ENCODE data around the gene CFI. TPM values are rescaled to one million over a fixed set of nuclear protein-coding genes. Genes with fewer than 3 reads are reported as not detected.

Gene CFI
- total and polyA plus RNA-seq, 2 experiments from 2014 or later: 0.18 to 0.22 TPM

- in situ Hi-C loops (cut with MboI): no loop called here
- H4K20me1 ChIP-seq (ENCODE audit: insufficient read depth): no peaks in the 10 kb centered on the region
- H3K9ac ChIP-seq: no peak overlapping the region
- no peaks in the 10 kb centered on the region for H3K27me3 ChIP-seq (replicated peaks; ENCODE audit: insufficient read depth)
- no peak for TF ChIP-seq EZH2phosphoT487 (IDR thresholded peaks at IDR 0.05; ENCODE audit: insufficient read depth, low read depth)
- no peak for TF ChIP-seq EZH2 (IDR thresholded peaks at IDR 0.05; ENCODE audit: insufficient read depth, poor library complexity, severe bottlenecking)
- no peak overlapping the region for H2AFZ ChIP-seq
- H3K79me2 ChIP-seq (ENCODE audit: insufficient read depth): no peaks in the 10 kb centered on the region
- no peak overlapping the region for H3K4me3 ChIP-seq
- no peaks in the 10 kb centered on the region for H3K9me3 ChIP-seq (ENCODE audit: low read depth)
- H3K4me1 ChIP-seq (ENCODE audit: insufficient read depth): no peaks in the 10 kb centered on the region
- no peak overlapping the region for H3K4me2 ChIP-seq (ENCODE audit: unreplicated experiment)
- H3F3A ChIP-seq (ENCODE audit: insufficient read depth): no peaks in the 10 kb centered on the region
- H3K9me2 ChIP-seq (ENCODE audit: insufficient read depth): no peaks in the 10 kb centered on the region; the same call in 1 of the 2 replicates
- no peak for DNase-seq
- 61 to 65% methylated on average over 7 of the region's 7 CpGs for WGBS, 2 experiments (ENCODE audit: low coverage in 1 of 2, low lambda C conversion rate in 2 of 2, missing lambda C conversion rate in 2 of 2)
- no peak overlapping the region for H3K27ac ChIP-seq
- no peaks in the 10 kb centered on the region for H3K36me3 ChIP-seq (ENCODE audit: low read depth)
Measured at GRCh38 chr4:109754093-109754857, 47.5 kb downstream of the CFI start.

DNA sequence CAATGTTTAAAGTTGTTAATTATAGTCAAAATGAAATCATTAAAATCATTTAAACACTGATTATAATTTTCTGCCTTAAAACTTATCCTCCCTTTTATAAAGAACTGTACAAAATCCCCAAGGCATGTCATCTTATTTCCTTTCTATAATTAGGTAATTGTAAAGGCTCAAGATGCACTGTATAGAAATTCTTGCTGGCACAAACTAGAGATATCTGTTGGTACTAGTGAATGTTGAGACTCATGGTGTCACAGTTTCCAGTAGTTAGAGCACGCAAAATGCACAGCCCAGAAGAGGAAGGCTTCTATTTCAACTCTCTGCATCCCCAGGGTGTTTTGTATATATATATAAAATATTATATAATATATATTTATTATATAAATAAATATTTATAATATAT lies 49.3 kb downstream of the CFI start:
- H3K27ac ChIP-seq: no peak overlapping the region
- no peaks in the 10 kb centered on the region for H3K79me2 ChIP-seq (ENCODE audit: insufficient read depth)
- no peak overlapping the region for H3K9ac ChIP-seq
- no peaks in the 10 kb centered on the region for H4K20me1 ChIP-seq (ENCODE audit: insufficient read depth)
- H2AFZ ChIP-seq: no peak overlapping the region
- in situ Hi-C loops (cut with MboI): no loop called here
- no peaks in the 10 kb centered on the region for H3K36me3 ChIP-seq (ENCODE audit: low read depth)
- no peaks in the 10 kb centered on the region for H3K9me2 ChIP-seq (ENCODE audit: insufficient read depth)
- no peak overlapping the region for H3K4me3 ChIP-seq
- no peak for DNase-seq
- H3F3A ChIP-seq (ENCODE audit: insufficient read depth): no peaks in the 10 kb centered on the region
- no peak overlapping the region for H3K4me2 ChIP-seq (ENCODE audit: unreplicated experiment)
- no peaks in the 10 kb centered on the region for H3K9me3 ChIP-seq (ENCODE audit: low read depth)
- H3K4me1 ChIP-seq (ENCODE audit: insufficient read depth): no peaks in the 10 kb centered on the region
- WGBS, 2 experiments (ENCODE audit: low coverage in 1 of 2, low lambda C conversion rate in 2 of 2, missing lambda C conversion rate in 2 of 2): 0% methylated on average over 1 of the region's 1 CpG
- no peaks in the 10 kb centered on the region for H3K27me3 ChIP-seq (replicated peaks; ENCODE audit: insufficient read depth)
- TF ChIP-seq EZH2 (IDR thresholded peaks at IDR 0.05; ENCODE audit: insufficient read depth, poor library complexity, severe bottlenecking): no peak
- TF ChIP-seq EZH2phosphoT487 (IDR thresholded peaks at IDR 0.05; ENCODE audit: insufficient read depth, low read depth): no peak

GRCh38 chr4:109751852-109752251 lies 49.9 kb downstream of the CFI start:
- Histone ChIP-seq H3K4me1 (ENCODE audit: insufficient read depth) (no peaks in the 10 kb centered on the region), H3K36me3 (ENCODE audit: low read depth) (no peaks in the 10 kb centered on the region), H2AFZ (no peak overlapping the region), H3F3A (ENCODE audit: insufficient read depth) (no peaks in the 10 kb centered on the region), H3K4me3 (no peak overlapping the region), H3K27me3 (replicated peaks; ENCODE audit: insufficient read depth) (no peaks in the 10 kb centered on the region), H3K27ac (no peak overlapping the region), H3K4me2 (ENCODE audit: unreplicated experiment) (no peak overlapping the region), H3K9me2 (ENCODE audit: insufficient read depth) (no peaks in the 10 kb centered on the region), H3K9me3 (ENCODE audit: low read depth) (no peaks in the 10 kb centered on the region), H3K9ac (no peak overlapping the region), H3K79me2 (ENCODE audit: insufficient read depth) (no peaks in the 10 kb centered on the region), H4K20me1 (ENCODE audit: insufficient read depth) (no peaks in the 10 kb centered on the region)
- TF ChIP-seq EZH2 (IDR thresholded peaks at IDR 0.05; ENCODE audit: insufficient read depth, poor library complexity, severe bottlenecking) (no peak), EZH2phosphoT487 (IDR thresholded peaks at IDR 0.05; ENCODE audit: insufficient read depth, low read depth) (no peak)
- DNase-seq: no peak
- 83 to 87% methylated on average over 4 of the region's 4 CpGs for WGBS, 2 experiments (ENCODE audit: low coverage in 1 of 2, low lambda C conversion rate in 2 of 2, missing lambda C conversion rate in 2 of 2)
- in situ Hi-C loops (cut with MboI): no loop called here

GRCh38 chr4:109750652-109751244 lies 51.1 kb downstream of the CFI start:
- TF ChIP-seq EZH2phosphoT487 (IDR thresholded peaks at IDR 0.05; ENCODE audit: insufficient read depth, low read depth) (no peak), EZH2 (IDR thresholded peaks at IDR 0.05; ENCODE audit: insufficient read depth, poor library complexity, severe bottlenecking) (no peak)
- Histone ChIP-seq H3K9ac (no peak overlapping the region), H3K4me2 (ENCODE audit: unreplicated experiment) (no peak overlapping the region), H3K9me2 (ENCODE audit: insufficient read depth) (no peaks in the 10 kb centered on the region), H4K20me1 (ENCODE audit: insufficient read depth) (no peaks in the 10 kb centered on the region), H3K27ac (no peak overlapping the region), H2AFZ (no peak overlapping the region), H3F3A (ENCODE audit: insufficient read depth) (no peaks in the 10 kb centered on the region), H3K27me3 (replicated peaks; ENCODE audit: insufficient read depth) (no peaks in the 10 kb centered on the region), H3K4me1 (ENCODE audit: insufficient read depth) (no peaks in the 10 kb centered on the region), H3K79me2 (ENCODE audit: insufficient read depth) (no peaks in the 10 kb centered on the region), H3K36me3 (ENCODE audit: low read depth) (no peaks in the 10 kb centered on the region), H3K4me3 (no peak overlapping the region), H3K9me3 (ENCODE audit: low read depth) (no peaks in the 10 kb centered on the region)
- in situ Hi-C loops (cut with MboI): no loop called here
- no peak for DNase-seq
- 57 to 66% methylated on average over 4 of the region's 4 CpGs for WGBS, 2 experiments (ENCODE audit: low coverage in 1 of 2, low lambda C conversion rate in 2 of 2, missing lambda C conversion rate in 2 of 2)
